SK-N-SH (cell line): ENCODE data around the gene FGF18. TPM values are rescaled to one million over a fixed set of nuclear protein-coding genes. Genes with fewer than 3 reads are reported as not detected.
"Not testable (repeated sequence)": the region's sequence is repeated elsewhere in the genome, so short reads cannot be mapped to it uniquely, and the experiment has no call there.

Experiments used
- CTCF ChIA-PET: fragments of 300-600, 350-600 bp; formaldehyde crosslinking; extraction: SDS; loops from one replicate; lab custom pipeline; 2021; lab: Yijun Ruan, JAX
- POLR2A ChIA-PET: fragments of 350-600 bp; sonication (Branson Sonifier 250); formaldehyde crosslinking; extraction: SDS; loops from one replicate; lab custom pipeline; 2020; ENCODE audit warnings: antibody characterized with exemption, inconsistent platforms; lab: Yijun Ruan, JAX
- DNase-seq: peaks from one replicate; pipeline ENCODE4 v3.0.0; 2012
- H2AFZ ChIP-seq: fragments of 200-600 bp; sonication (generic); 2 replicates; pipeline ENCODE4 v1.8.1; 2016; ENCODE audit warnings: antibody characterized with exemption, mild to moderate bottlenecking, low read depth
- H3F3A ChIP-seq: fragments of 200-600 bp; sonication (generic); replicated peaks from 2 replicates; pipeline ENCODE3; 2016; ENCODE audit warnings: antibody characterized with exemption, mild to moderate bottlenecking; ENCODE audit not compliant: insufficient read depth
- H3K27ac ChIP-seq, 2 experiments: fragments of 200-500 bp in 1 of 2; fragments of 200-600 bp in 1 of 2; sonication (Bioruptor generic) in 1 of 2; sonication (generic), shearing (Covaris generic) in 1 of 2; 2 replicates each; pipeline versions ENCODE4 v1.5.1 to v1.6.1; 2014 to 2016; ENCODE audit warnings: low read depth in 2 of 2, inconsistent platforms in 1 of 2, low read length in 1 of 2, mild to moderate bottlenecking in 1 of 2, mixed read lengths in 1 of 2
- H3K27me3 ChIP-seq: fragments of 200-600 bp; sonication (generic), shearing (Covaris generic); 2 replicates; pipeline ENCODE4 v1.6.1; 2016; ENCODE audit warnings: mixed run types; ENCODE audit not compliant: insufficient read depth
- H3K36me3 ChIP-seq, 2 experiments: fragments of 200-500 bp in 1 of 2; fragments of 200-600 bp in 1 of 2; sonication (Bioruptor generic) in 1 of 2; sonication (generic) in 1 of 2; replicated peaks in 1 of 2; 2 replicates each; pipeline versions ENCODE3 to v1.5.1; 2014 to 2016; ENCODE audit warnings: low read length in 1 of 2, mild to moderate bottlenecking in 1 of 2; ENCODE audit not compliant: insufficient read depth in 2 of 2, control insufficient read depth in 1 of 2
- H3K4me1 ChIP-seq, 2 experiments: fragments of 200-500 bp in 1 of 2; fragments of 200-600 bp in 1 of 2; sonication (Bioruptor generic) in 1 of 2; sonication (generic), shearing (Covaris generic) in 1 of 2; 2 replicates each; pipeline versions ENCODE4 v1.5.1 to v1.6.1; 2014 to 2016; ENCODE audit warnings: low read depth in 1 of 2, low read length in 1 of 2, mixed run types in 1 of 2; ENCODE audit not compliant: insufficient read depth in 2 of 2, control insufficient read depth in 1 of 2
- H3K4me2 ChIP-seq: fragments of 200-600 bp; sonication (generic), shearing (Covaris generic); 2 replicates; pipeline ENCODE4 v1.6.1; 2017; ENCODE audit warnings: mixed run types
- H3K4me3 ChIP-seq, 2 experiments: fragments of 200-500 bp in 1 of 2; fragments of 200-600 bp in 1 of 2; sonication (Bioruptor generic) in 1 of 2; sonication (generic), shearing (Covaris generic) in 1 of 2; 2 replicates each; pipeline versions ENCODE4 v1.5.1 to v1.8.1; 2014 to 2016; ENCODE audit warnings: low read depth in 2 of 2, inconsistent platforms in 1 of 2, low read length in 1 of 2, mild to moderate bottlenecking in 1 of 2, mixed read lengths in 1 of 2, moderate library complexity in 1 of 2
- H3K79me2 ChIP-seq: fragments of 200-600 bp; sonication (generic); 2 replicates; pipeline ENCODE4 v1.8.1; 2017; ENCODE audit warnings: mild to moderate bottlenecking; ENCODE audit not compliant: insufficient read depth
- H3K9ac ChIP-seq: fragments of 200-600 bp; sonication (generic); 2 replicates; pipeline ENCODE4 v1.6.1; 2017; ENCODE audit warnings: mixed run types
- H3K9me2 ChIP-seq: fragments of 200-600 bp; sonication (generic); 2 replicates; pipeline ENCODE4 v1.6.1; 2017; ENCODE audit warnings: mixed run types
- H3K9me3 ChIP-seq: fragments of 200-600 bp; sonication (generic); 2 replicates; pipeline ENCODE4 v1.6.1; 2017; ENCODE audit warnings: mixed run types, mild to moderate bottlenecking, moderate library complexity
- H4K20me1 ChIP-seq: fragments of 200-600 bp; sonication (generic); 2 replicates; pipeline ENCODE4 v1.6.1; 2017; ENCODE audit warnings: mild to moderate bottlenecking, mixed run types; ENCODE audit not compliant: insufficient read depth
- CTCF ChIP-seq: fragments of 200-600 bp; sonication (generic); IDR thresholded peaks from 2 replicates; pipeline ENCODE4 v1.6.1; 2017; ENCODE audit warnings: antibody characterized with exemption, mild to moderate bottlenecking, moderate library complexity
- ELF1 ChIP-seq: IDR thresholded peaks from 2 replicates; pipeline ENCODE4 v1.4.0; 2012
- FOSL2 ChIP-seq: IDR thresholded peaks from 2 replicates; pipeline ENCODE4 v1.4.0; 2012; ENCODE audit warnings: low read depth, mild to moderate bottlenecking, moderate library complexity, borderline replicate concordance
- GABPA ChIP-seq: IDR thresholded peaks from 2 replicates; pipeline ENCODE4 v1.4.0; 2012; ENCODE audit warnings: low read depth, mild to moderate bottlenecking
- GATA2 ChIP-seq: sonication (generic); formaldehyde crosslinking; IDR thresholded peaks from 2 replicates; pipeline ENCODE4 v1.5.0; 2020; ENCODE audit warnings: mild to moderate bottlenecking, missing genetic modification reagents
- JUND ChIP-seq: IDR thresholded peaks from 2 replicates; pipeline ENCODE4 v1.4.0; 2012
- YY1 ChIP-seq: IDR thresholded peaks from 2 replicates; pipeline ENCODE4 v1.4.0; 2012; ENCODE audit warnings: low read depth, mild to moderate bottlenecking
- WGBS: methylation state at CpG from one replicate; pipeline ENCODE4 v1.1.6; 2017; ENCODE audit warnings: low lambda C conversion rate; 5-methylcytosine and 5-hydroxymethylcytosine counted together
- polyA plus RNA-seq, 3 experiments: library from polyadenylated mRNA; depleted of rRNA; stranded (reverse); fragments of >200 nt; gene quantifications; 2 replicates each; pipeline ENCODE4 v1.2.3, GENCODE V29; 2012

The FGF18 gene
- polyA plus RNA-seq, 1 of the 3 experiments (the other 2 are of a cell fraction), result 0.89 TPM

GRCh38 chr5:171496456-171496855 is 77.0 kb downstream of the FGF18 start:
- Histone ChIP-seq H3K9me2 (no peaks in the 10 kb centered on the region), H3K79me2 (no peaks in the 10 kb centered on the region), H2AFZ (no peak overlapping the region), H3K4me3 (no peak overlapping the region), H3K27ac (no peak overlapping the region), H3K9me3 (no peaks in the 10 kb centered on the region), H3K27me3 (no peaks in the 10 kb centered on the region), H3K4me1 (peaks cover 19 to 43% of the 10 kb centered on the region in 2 experiments; a peak in 3 of 4 replicates), H4K20me1 (no peaks in the 10 kb centered on the region), H3K9ac (no peak overlapping the region), H3F3A (peaks cover 8% of the 10 kb centered on the region), H3K4me2 (no peak overlapping the region), H3K36me3 (no peaks in the 10 kb centered on the region)
- WGBS, result 94% methylated on average over 2 of the region's 3 CpGs
- DNase-seq, result no peak
- TF ChIP-seq GABPA (no peak), FOSL2 (no peak), JUND (no peak), ELF1 (no peak), YY1 (no peak)
- ChIA-PET CTCF (interaction anchor here (0.9 to 3.8 kb wide), 5 partner anchors 12 to 231 kb away, joined by 3 to 19 read pairs (median 10); partner anchors contain the start of gene FGF18), POLR2A (no interaction called here)

GRCh38 chr5:171497494-171497893 is 78.0 kb downstream of the FGF18 start:
- H2AFZ ChIP-seq, H3K27ac ChIP-seq, H3K9me3 ChIP-seq, POLR2A ChIA-PET, H3K9ac ChIP-seq, H3K36me3 ChIP-seq, H3K4me2 ChIP-seq, H3K27me3 ChIP-seq, H4K20me1 ChIP-seq, H3F3A ChIP-seq, DNase-seq, H3K4me3 ChIP-seq, H3K79me2 ChIP-seq, H3K9me2 ChIP-seq: not testable (repeated sequence)
- CTCF ChIA-PET, result interaction anchor here (0.9 to 3.8 kb wide), 5 partner anchors 13 to 230 kb away, joined by 3 to 19 read pairs (median 10); partner anchors contain the start of gene FGF18
- 90% methylated on average over 4 of the region's 4 CpGs for WGBS
- peaks cover 19 to 42% of the 10 kb centered on the region in 2 experiments; a peak in 3 of 4 replicates for H3K4me1 ChIP-seq

GRCh38 chr5:171498166-171498565 is 78.7 kb downstream of the FGF18 start:
- TF ChIP-seq GATA2 (CRISPR knock-in tag) (peak; percentile 37), CTCF (no peak)
- TF ChIP-seq, all 33 proteins: peak for 1
- no peak overlapping the region for H3K4me2 ChIP-seq
- H4K20me1 ChIP-seq, result no peaks in the 10 kb centered on the region
- H3K79me2 ChIP-seq, result no peaks in the 10 kb centered on the region
- H3K9me2 ChIP-seq, result no peaks in the 10 kb centered on the region
- ChIA-PET POLR2A (no interaction called here), CTCF (interaction anchor here (0.8 to 3.2 kb wide), 3 partner anchors 29 to 414 kb away, joined by 3 to 10 read pairs (median 3); no protein-coding TSS in a partner anchor)
- H3K4me3 ChIP-seq, result no peak overlapping the region
- H2AFZ ChIP-seq, result no peak overlapping the region
- H3K4me1 ChIP-seq, result peaks cover 19 to 38% of the 10 kb centered on the region in 2 experiments; a peak in 3 of 4 replicates
- no peaks in the 10 kb centered on the region for H3K27me3 ChIP-seq
- no peak overlapping the region for H3K27ac ChIP-seq
- H3K9ac ChIP-seq, result no peak overlapping the region
- H3K36me3 ChIP-seq, result no peaks in the 10 kb centered on the region
- H3K9me3 ChIP-seq, result no peaks in the 10 kb centered on the region
- no peak for DNase-seq
- H3F3A ChIP-seq, result peaks cover 8% of the 10 kb centered on the region
- WGBS, result 87% methylated on average over 6 of the region's 6 CpGs
